ENCODE results near the gene IGF1R. TPM values are rescaled to one million over a fixed set of nuclear protein-coding genes. Genes with fewer than 3 reads are reported as not detected.
"Not testable (repeated sequence)": the region's sequence is repeated elsewhere in the genome, so short reads cannot be mapped to it uniquely, and the experiment has no call there.

Gene IGF1R
- total and polyA plus RNA-seq, 2 donors (not counting 3 experiments of a cell fraction or from before 2014, with no cell fraction given) = 16.1 to 59.1 TPM

GRCh38 chr15:99004998-99005974, 356.9 kb downstream of the IGF1R start:
- H3K36me3 ChIP-seq (ENCODE audit: control insufficient read depth in 2 of 2, extremely low read depth in 1 of 2, insufficient read depth in 2 of 2, low read length in 2 of 2); H3K9ac ChIP-seq (replicated peaks; ENCODE audit: extremely low read depth, insufficient read depth, low read length); H3K4me3 ChIP-seq (replicated peaks in 1 of 3; ENCODE audit: insufficient read depth in 1 of 3, low read depth in 1 of 3, low read length in 3 of 3); H2AFZ ChIP-seq (ENCODE audit: low read depth, low read length); H3K9me1 ChIP-seq (replicated peaks; ENCODE audit: control insufficient read depth, extremely low read depth, insufficient read depth, low read length); H3K27me3 ChIP-seq (ENCODE audit: control insufficient read depth in 2 of 2, insufficient read depth in 2 of 2, low read length in 2 of 2); H4K20me1 ChIP-seq (replicated peaks; ENCODE audit: control insufficient read depth, extremely low read depth, insufficient read depth, low read length); CTCF ChIA-PET; BruUV-seq (replicated peaks); H3K9me3 ChIP-seq (replicated peaks; ENCODE audit: control insufficient read depth, insufficient read depth, low read length); H3K27ac ChIP-seq (ENCODE audit: insufficient read depth, low read depth, low read length); H3K79me2 ChIP-seq (ENCODE audit: control insufficient read depth, insufficient read depth, low read length); H3K4me1 ChIP-seq (ENCODE audit: control insufficient read depth, extremely low read depth, insufficient read depth, low read length); H3K4me2 ChIP-seq (ENCODE audit: insufficient read depth, low read length); DNase-seq (ENCODE audit: low read depth, low spot score); POLR2A ChIA-PET; intact Hi-C loops (cut with micrococcal nuclease); FAIRE-seq; dilution Hi-C loops (cut with MboI; ENCODE audit: extremely low pct_ligation_motif_present, low sequenced_read_pairs): not testable (repeated sequence)

- Histone ChIP-seq H3K4me3 (replicated peaks in 1 of 3; ENCODE audit: insufficient read depth in 1 of 3, low read depth in 1 of 3, low read length in 3 of 3) (no peak overlapping the region), H3K27me3 (ENCODE audit: control insufficient read depth in 2 of 2, insufficient read depth in 2 of 2, low read length in 2 of 2) (no peaks in the 10 kb centered on the region), H3K9ac (replicated peaks; ENCODE audit: extremely low read depth, insufficient read depth, low read length) (no peak overlapping the region), H3K79me2 (ENCODE audit: control insufficient read depth, insufficient read depth, low read length) (no peaks in the 10 kb centered on the region), H4K20me1 (replicated peaks; ENCODE audit: control insufficient read depth, extremely low read depth, insufficient read depth, low read length) (no peaks in the 10 kb centered on the region), H3K27ac (ENCODE audit: insufficient read depth, low read depth, low read length) (no peak overlapping the region), H3K9me3 (replicated peaks; ENCODE audit: control insufficient read depth, insufficient read depth, low read length) (no peaks in the 10 kb centered on the region), H3K36me3 (ENCODE audit: control insufficient read depth in 2 of 2, extremely low read depth in 1 of 2, insufficient read depth in 2 of 2, low read length in 2 of 2) (no peaks in the 10 kb centered on the region), H2AFZ (ENCODE audit: low read depth, low read length) (no peak overlapping the region), H3K9me1 (replicated peaks; ENCODE audit: control insufficient read depth, extremely low read depth, insufficient read depth, low read length) (no peaks in the 10 kb centered on the region), H3K4me2 (ENCODE audit: insufficient read depth, low read length) (no peak overlapping the region), H3K4me1 (ENCODE audit: control insufficient read depth, extremely low read depth, insufficient read depth, low read length) (no peaks in the 10 kb centered on the region)
- ChIA-PET CTCF (no interaction called here), POLR2A (no interaction called here)
- DNase-seq (ENCODE audit: low read depth, low spot score) (no peak), FAIRE-seq (no peak)
- no TSS peak for BruUV-seq (replicated peaks)
- TF ChIP-seq EZH2 (IDR thresholded peaks at IDR 0.05; ENCODE audit: borderline replicate concordance, low read depth, low read length, severe bottlenecking) = no peak
- dilution Hi-C loops (cut with MboI; ENCODE audit: extremely low pct_ligation_motif_present, low sequenced_read_pairs) (no loop called here), intact Hi-C loops (cut with micrococcal nuclease) (no loop called here)
Measured at GRCh38 chr15:99006146-99006545, 357.8 kb downstream of the IGF1R start.
